MM.1S (cell line): ENCODE data around the gene RALY.

Source experiments
- DNase-seq: peaks from one replicate; pipeline ENCODE4 v3.0.0-alpha.2; 2015
- H2AFZ ChIP-seq: fragments of 300-600 bp; sonication (generic); 2 replicates; pipeline ENCODE4 v1.6.0; 2016; ENCODE audit warnings: antibody characterized with exemption, low read length
- H3F3A ChIP-seq: fragments of 300-600 bp; sonication (generic); 2 replicates; pipeline ENCODE4 v1.6.1; 2016; ENCODE audit warnings: mild to moderate bottlenecking, antibody characterized with exemption, low read length, moderate library complexity, mixed read lengths; ENCODE audit not compliant: insufficient read depth
- H3K27ac ChIP-seq: fragments of 300-600 bp; sonication (generic); 2 replicates; pipeline ENCODE4 v1.5.1; 2016; ENCODE audit warnings: mild to moderate bottlenecking, low read length
- H3K27me3 ChIP-seq: fragments of 300-600 bp; sonication (generic); replicated peaks from 2 replicates; pipeline ENCODE4 v1.6.0; 2016; ENCODE audit warnings: low read length; ENCODE audit not compliant: insufficient read depth
- H3K36me3 ChIP-seq: fragments of 300-600 bp; sonication (generic); replicated peaks from 2 replicates; pipeline ENCODE4 v1.6.1; 2016; ENCODE audit warnings: mild to moderate bottlenecking, low read length, mixed read lengths; ENCODE audit not compliant: insufficient read depth
- H3K4me1 ChIP-seq: fragments of 300-600 bp; sonication (generic); 2 replicates; pipeline ENCODE4 v1.6.1; 2016; ENCODE audit warnings: low read length, mixed read lengths
- H3K4me2 ChIP-seq: fragments of 300-600 bp; sonication (generic); 2 replicates; pipeline ENCODE4 v1.6.0; 2016; ENCODE audit warnings: low read depth, low read length
- H3K4me3 ChIP-seq: fragments of 300-600 bp; sonication (generic); 2 replicates; pipeline ENCODE4 v1.5.1; 2016; ENCODE audit warnings: low read length, mixed read lengths
- H3K79me2 ChIP-seq: fragments of 300-600 bp; sonication (generic); 2 replicates; pipeline ENCODE4 v1.6.1; 2016; ENCODE audit warnings: mixed run types, low read length, mixed read lengths
- H3K9ac ChIP-seq: fragments of 300-600 bp; sonication (generic); 2 replicates; pipeline ENCODE4 v1.6.1; 2016; ENCODE audit warnings: low read length, mixed read lengths
- H3K9me2 ChIP-seq: fragments of 300-600 bp; sonication (generic); replicated peaks from 2 replicates; pipeline ENCODE4 v1.6.1; 2016; ENCODE audit warnings: mild to moderate bottlenecking, low read length, mixed read lengths; ENCODE audit not compliant: insufficient read depth
- H3K9me3 ChIP-seq: fragments of 300-600 bp; sonication (generic); replicated peaks from 2 replicates; pipeline ENCODE4 v1.6.1; 2016; ENCODE audit warnings: mild to moderate bottlenecking, low read length, mixed read lengths; ENCODE audit not compliant: insufficient read depth
- H4K20me1 ChIP-seq: fragments of 300-600 bp; sonication (generic); 2 replicates; pipeline ENCODE4 v1.6.1; 2016; ENCODE audit warnings: mild to moderate bottlenecking, low read length, moderate library complexity, mixed read lengths; ENCODE audit not compliant: insufficient read depth
- EZH2 ChIP-seq: fragments of 300-600 bp; sonication (generic); optimal IDR thresholded peaks from 2 replicates; pipeline ENCODE3; 2017; ENCODE audit warnings: low read depth, mild to moderate bottlenecking, antibody characterized with exemption, low read length, mixed read lengths
- EZH2phosphoT487 ChIP-seq: fragments of 300-600 bp; sonication (generic); IDR thresholded peaks from 2 replicates; pipeline ENCODE4 v1.6.1; 2018; ENCODE audit warnings: antibody characterized with exemption, low read length
- TF ChIP-seq, protein P1 (sequence below): fragments of 300-600 bp; sonication (generic); IDR thresholded peaks from 2 replicates; pipeline ENCODE4 v1.5.1; 2016; ENCODE audit warnings: antibody characterized with exemption, low read length, mixed read lengths

Gene RALY

DNA sequence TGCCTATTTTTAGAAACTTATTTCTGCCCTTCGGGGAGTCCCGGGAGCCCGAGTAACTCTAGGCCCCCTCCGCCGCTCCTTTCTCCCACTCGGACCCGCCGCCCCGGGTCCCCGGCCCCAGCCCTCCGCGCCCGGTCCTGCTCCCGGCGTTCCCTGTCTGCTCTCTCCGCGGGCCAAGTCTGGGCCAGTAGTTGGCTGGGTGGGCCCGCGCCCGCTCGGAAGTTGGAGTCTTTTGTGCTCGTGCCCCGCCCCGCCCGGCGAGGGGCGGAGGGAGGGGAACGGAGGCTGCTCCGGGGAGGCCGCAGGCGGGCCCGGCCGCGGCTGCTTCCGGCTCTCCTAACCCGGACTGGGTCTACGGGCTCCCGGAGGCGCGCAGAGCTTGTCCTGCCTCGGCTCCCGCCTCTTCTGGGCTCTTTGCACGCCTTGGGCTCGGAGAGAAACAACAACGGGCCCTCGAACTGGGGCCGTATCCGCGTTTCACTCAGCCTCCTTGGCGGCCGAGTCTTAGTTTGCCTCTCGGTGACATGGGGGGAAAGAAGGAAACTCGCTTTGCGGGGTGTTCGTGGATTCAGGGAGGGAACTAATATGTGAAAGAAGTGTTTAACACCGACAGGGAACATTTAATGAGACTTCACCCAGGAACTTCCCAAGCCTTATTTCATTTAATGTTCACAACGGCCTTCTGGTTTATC, 657 bp downstream of the RALY start:
- peaks cover 48% of the 10 kb centered on the region for H4K20me1 ChIP-seq
- 0 out of 2 replicates have a peak, but pooled peaks cover 7% of the 10 kb centered on the region for H3K36me3 ChIP-seq
- peak overlapping the region; percentile 99 for H3K4me3 ChIP-seq
- H3K79me2 ChIP-seq, result peaks cover 71% of the 10 kb centered on the region
- no peaks in the 10 kb centered on the region for H3K27me3 ChIP-seq
- peak overlapping the region; percentile 87 for H3K4me2 ChIP-seq
- TF ChIP-seq EZH2phosphoT487, result no peak
- TF ChIP-seq, protein P1, sequence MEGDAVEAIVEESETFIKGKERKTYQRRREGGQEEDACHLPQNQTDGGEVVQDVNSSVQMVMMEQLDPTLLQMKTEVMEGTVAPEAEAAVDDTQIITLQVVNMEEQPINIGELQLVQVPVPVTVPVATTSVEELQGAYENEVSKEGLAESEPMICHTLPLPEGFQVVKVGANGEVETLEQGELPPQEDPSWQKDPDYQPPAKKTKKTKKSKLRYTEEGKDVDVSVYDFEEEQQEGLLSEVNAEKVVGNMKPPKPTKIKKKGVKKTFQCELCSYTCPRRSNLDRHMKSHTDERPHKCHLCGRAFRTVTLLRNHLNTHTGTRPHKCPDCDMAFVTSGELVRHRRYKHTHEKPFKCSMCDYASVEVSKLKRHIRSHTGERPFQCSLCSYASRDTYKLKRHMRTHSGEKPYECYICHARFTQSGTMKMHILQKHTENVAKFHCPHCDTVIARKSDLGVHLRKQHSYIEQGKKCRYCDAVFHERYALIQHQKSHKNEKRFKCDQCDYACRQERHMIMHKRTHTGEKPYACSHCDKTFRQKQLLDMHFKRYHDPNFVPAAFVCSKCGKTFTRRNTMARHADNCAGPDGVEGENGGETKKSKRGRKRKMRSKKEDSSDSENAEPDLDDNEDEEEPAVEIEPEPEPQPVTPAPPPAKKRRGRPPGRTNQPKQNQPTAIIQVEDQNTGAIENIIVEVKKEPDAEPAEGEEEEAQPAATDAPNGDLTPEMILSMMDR, result no peak
- no peak for TF ChIP-seq EZH2
- peaks cover 36% of the 10 kb centered on the region for H3K4me1 ChIP-seq
- no peaks in the 10 kb centered on the region for H3K9me3 ChIP-seq
- 0 out of 2 replicates have a peak overlapping the region, but pooled peaks have one; percentile 10 for H2AFZ ChIP-seq
- no peaks in the 10 kb centered on the region for H3K9me2 ChIP-seq
- peak overlapping the region; percentile 95 for H3K9ac ChIP-seq
- DNase-seq, result peak; percentile 85
- H3F3A ChIP-seq, result peaks cover 15% of the 10 kb centered on the region
- H3K27ac ChIP-seq, result peak overlapping the region; percentile 95

DNA sequence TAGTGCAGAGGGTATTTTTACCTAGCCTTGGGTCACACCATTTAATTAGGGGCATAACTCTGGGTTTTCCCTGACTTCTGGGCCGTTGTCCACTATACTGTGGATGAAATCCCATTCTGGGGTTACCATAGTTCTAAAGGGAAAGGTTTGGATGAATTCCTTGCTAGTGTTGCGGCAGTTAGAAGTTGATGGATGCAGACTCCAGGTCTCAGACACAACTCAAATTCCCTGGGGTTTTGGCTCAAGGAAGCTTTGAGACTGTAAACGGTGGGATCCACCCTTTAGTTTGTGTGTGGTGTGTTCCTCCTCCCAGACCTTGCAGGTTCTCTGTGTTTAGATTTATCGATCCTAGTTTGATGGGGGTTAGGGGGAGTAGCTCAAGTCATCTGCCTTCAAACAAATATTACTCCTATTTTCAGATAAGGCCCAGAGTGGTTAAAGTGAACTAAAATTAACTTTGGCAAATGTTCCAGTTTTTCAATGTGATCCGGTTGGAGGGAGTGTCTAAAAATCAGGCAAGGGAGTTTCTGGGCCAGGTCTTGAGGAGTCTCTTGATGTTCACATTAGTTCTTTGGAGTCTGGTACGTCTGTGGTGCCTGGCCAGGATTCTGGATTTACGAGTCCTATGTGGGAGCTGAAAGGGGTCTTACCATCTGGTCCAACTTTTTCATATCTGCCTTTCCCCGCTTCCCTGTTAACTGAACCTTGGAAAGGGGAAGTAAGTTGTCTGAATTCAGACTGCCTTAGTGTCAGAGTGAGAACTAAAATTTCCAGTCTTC, 1.5 kb downstream of the RALY start:
- H3K4me3 ChIP-seq, result peak overlapping the region; percentile 99
- DNase-seq, result no peak

DNA sequence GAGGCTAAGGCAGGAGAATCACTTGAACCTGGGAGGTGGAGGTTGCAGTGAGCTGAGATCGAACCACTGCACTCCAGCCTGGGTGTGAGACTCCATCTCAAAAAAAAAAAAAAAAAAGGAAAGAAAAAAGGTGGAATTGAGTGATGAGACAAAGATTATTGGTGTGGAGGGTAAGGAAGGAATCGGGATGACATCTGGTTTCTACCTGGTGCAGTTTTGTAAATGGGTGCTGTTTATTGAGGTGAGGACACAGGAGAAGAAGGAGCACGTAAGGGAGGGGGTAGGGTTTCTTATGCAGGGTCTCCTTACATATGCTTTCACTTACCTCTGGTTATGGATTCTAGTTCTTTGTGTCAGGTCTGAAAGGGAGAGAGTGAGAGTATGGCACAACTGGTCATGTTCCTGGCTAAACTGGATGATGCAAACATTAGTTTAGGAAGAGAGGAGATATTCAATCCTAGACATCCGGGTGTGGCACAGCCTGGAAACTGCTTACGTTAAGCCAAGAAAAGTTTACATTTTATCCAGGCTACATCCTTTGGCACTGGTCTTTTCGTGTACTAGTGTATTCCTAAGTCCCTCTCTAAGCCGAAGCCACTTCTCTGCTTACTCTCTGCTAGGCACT, 5.4 kb downstream of the RALY start:
- H3K9me2 ChIP-seq, result no peaks in the 10 kb centered on the region
- peaks cover 10% of the 10 kb centered on the region for H3F3A ChIP-seq
- H3K4me3 ChIP-seq, result no peak overlapping the region
- H3K9me3 ChIP-seq, result no peaks in the 10 kb centered on the region
- H4K20me1 ChIP-seq, result peaks cover 91% of the 10 kb centered on the region
- H3K4me1 ChIP-seq, result peaks cover 34% of the 10 kb centered on the region
- DNase-seq, result no peak
- no peak overlapping the region for H3K9ac ChIP-seq
- H3K4me2 ChIP-seq, result no peak overlapping the region
- H3K27ac ChIP-seq, result no peak overlapping the region
- H3K36me3 ChIP-seq, result 0 out of 2 replicates have a peak, but pooled peaks cover 7% of the 10 kb centered on the region
- no peaks in the 10 kb centered on the region for H3K27me3 ChIP-seq
- peaks cover 100% of the 10 kb centered on the region for H3K79me2 ChIP-seq
- TF ChIP-seq EZH2 (no peak), EZH2phosphoT487 (no peak)
- TF ChIP-seq, protein P1, result no peak
- H2AFZ ChIP-seq, result no peak overlapping the region

More for the DNA sequence above, 1.5 kb downstream of the RALY start:
- Histone ChIP-seq H3K4me2 (peak overlapping the region; percentile 87), H3K27me3 (no peaks in the 10 kb centered on the region), H3K27ac (peak overlapping the region; percentile 95; the same call in 1 of the 2 replicates), H3K9me2 (no peaks in the 10 kb centered on the region), H4K20me1 (peaks cover 56% of the 10 kb centered on the region), H3K36me3 (0 out of 2 replicates have a peak, but pooled peaks cover 7% of the 10 kb centered on the region), H3K79me2 (peaks cover 80% of the 10 kb centered on the region), H3K9me3 (no peaks in the 10 kb centered on the region), H3F3A (peaks cover 15% of the 10 kb centered on the region), H3K4me1 (peaks cover 38% of the 10 kb centered on the region), H3K9ac (peak overlapping the region; percentile 95), H2AFZ (no peak overlapping the region)
- TF ChIP-seq EZH2phosphoT487 (no peak), EZH2 (no peak)
- TF ChIP-seq, protein P1, result no peak
